Upper lobe of left lung (tissue), 4 donors: ENCODE measurements around the gene TNNC2.

Experiments used
- CTCF ChIP-seq, 6 experiments: fragments of 450-650 bp in 4 of 6; fragments of 200-600 bp in 2 of 6; sonication (generic) in 2 of 6; IDR thresholded peaks; one replicate each; pipeline ENCODE4 v1.5.1; 2016 to 2019; ENCODE audit warnings: antibody characterized with exemption in 6 of 6
- POLR2A ChIP-seq, 4 donors: fragments of 450-650 bp; IDR thresholded peaks; one replicate each; pipeline ENCODE4 v1.5.1; 2016 to 2017; ENCODE audit warnings: antibody characterized with exemption in 4 of 4, mild to moderate bottlenecking in 2 of 4
- POLR2AphosphoS5 ChIP-seq, 2 donors: sonication (generic); formaldehyde crosslinking; IDR thresholded peaks; one replicate each; pipeline ENCODE4 v1.5.1; 2017; ENCODE audit warnings: antibody characterized with exemption in 2 of 2

- TF ChIP-seq CTCF (IDR thresholded peaks at IDR 0.05) (no peak), POLR2AphosphoS5 (IDR thresholded peaks at IDR 0.05) (no peak), POLR2A (IDR thresholded peaks at IDR 0.05) (no peak)
Observed at GRCh38 chr20:45801851-45802250, 25.3 kb downstream of the TNNC2 start.
